SK-N-SH (cell line): ENCODE data around the gene ENTPD2. TPM values are rescaled to one million over a fixed set of nuclear protein-coding genes. Genes with fewer than 3 reads are reported as not detected.

Experiments
- CTCF ChIA-PET: fragments of 300-600, 350-600 bp; formaldehyde crosslinking; extraction: SDS; loops from one replicate; lab custom pipeline; 2021; lab: Yijun Ruan, JAX
- POLR2A ChIA-PET: fragments of 350-600 bp; sonication (Branson Sonifier 250); formaldehyde crosslinking; extraction: SDS; loops from one replicate; lab custom pipeline; 2020; ENCODE audit warnings: antibody characterized with exemption, inconsistent platforms; lab: Yijun Ruan, JAX
- DNase-seq: peaks from one replicate; pipeline ENCODE4 v3.0.0; 2012
- H2AFZ ChIP-seq: fragments of 200-600 bp; sonication (generic); 2 replicates; pipeline ENCODE4 v1.8.1; 2016; ENCODE audit warnings: antibody characterized with exemption, mild to moderate bottlenecking, low read depth
- H3F3A ChIP-seq: fragments of 200-600 bp; sonication (generic); replicated peaks from 2 replicates; pipeline ENCODE3; 2016; ENCODE audit warnings: antibody characterized with exemption, mild to moderate bottlenecking; ENCODE audit not compliant: insufficient read depth
- H3K27ac ChIP-seq, 2 experiments: fragments of 200-500 bp in 1 of 2; fragments of 200-600 bp in 1 of 2; sonication (Bioruptor generic) in 1 of 2; sonication (generic), shearing (Covaris generic) in 1 of 2; 2 replicates each; pipeline versions ENCODE4 v1.5.1 to v1.6.1; 2014 to 2016; ENCODE audit warnings: low read depth in 2 of 2, inconsistent platforms in 1 of 2, low read length in 1 of 2, mild to moderate bottlenecking in 1 of 2, mixed read lengths in 1 of 2
- H3K27me3 ChIP-seq: fragments of 200-600 bp; sonication (generic), shearing (Covaris generic); 2 replicates; pipeline ENCODE4 v1.6.1; 2016; ENCODE audit warnings: mixed run types; ENCODE audit not compliant: insufficient read depth
- H3K36me3 ChIP-seq, 2 experiments: fragments of 200-500 bp in 1 of 2; fragments of 200-600 bp in 1 of 2; sonication (Bioruptor generic) in 1 of 2; sonication (generic) in 1 of 2; replicated peaks in 1 of 2; 2 replicates each; pipeline versions ENCODE3 to v1.5.1; 2014 to 2016; ENCODE audit warnings: low read length in 1 of 2, mild to moderate bottlenecking in 1 of 2; ENCODE audit not compliant: insufficient read depth in 2 of 2, control insufficient read depth in 1 of 2
- H3K4me1 ChIP-seq, 2 experiments: fragments of 200-500 bp in 1 of 2; fragments of 200-600 bp in 1 of 2; sonication (Bioruptor generic) in 1 of 2; sonication (generic), shearing (Covaris generic) in 1 of 2; 2 replicates each; pipeline versions ENCODE4 v1.5.1 to v1.6.1; 2014 to 2016; ENCODE audit warnings: low read depth in 1 of 2, low read length in 1 of 2, mixed run types in 1 of 2; ENCODE audit not compliant: insufficient read depth in 2 of 2, control insufficient read depth in 1 of 2
- H3K4me2 ChIP-seq: fragments of 200-600 bp; sonication (generic), shearing (Covaris generic); 2 replicates; pipeline ENCODE4 v1.6.1; 2017; ENCODE audit warnings: mixed run types
- H3K4me3 ChIP-seq, 2 experiments: fragments of 200-500 bp in 1 of 2; fragments of 200-600 bp in 1 of 2; sonication (Bioruptor generic) in 1 of 2; sonication (generic), shearing (Covaris generic) in 1 of 2; 2 replicates each; pipeline versions ENCODE4 v1.5.1 to v1.8.1; 2014 to 2016; ENCODE audit warnings: low read depth in 2 of 2, inconsistent platforms in 1 of 2, low read length in 1 of 2, mild to moderate bottlenecking in 1 of 2, mixed read lengths in 1 of 2, moderate library complexity in 1 of 2
- H3K79me2 ChIP-seq: fragments of 200-600 bp; sonication (generic); 2 replicates; pipeline ENCODE4 v1.8.1; 2017; ENCODE audit warnings: mild to moderate bottlenecking; ENCODE audit not compliant: insufficient read depth
- H3K9ac ChIP-seq: fragments of 200-600 bp; sonication (generic); 2 replicates; pipeline ENCODE4 v1.6.1; 2017; ENCODE audit warnings: mixed run types
- H3K9me2 ChIP-seq: fragments of 200-600 bp; sonication (generic); 2 replicates; pipeline ENCODE4 v1.6.1; 2017; ENCODE audit warnings: mixed run types
- H3K9me3 ChIP-seq: fragments of 200-600 bp; sonication (generic); 2 replicates; pipeline ENCODE4 v1.6.1; 2017; ENCODE audit warnings: mixed run types, mild to moderate bottlenecking, moderate library complexity
- H4K20me1 ChIP-seq: fragments of 200-600 bp; sonication (generic); 2 replicates; pipeline ENCODE4 v1.6.1; 2017; ENCODE audit warnings: mild to moderate bottlenecking, mixed run types; ENCODE audit not compliant: insufficient read depth
- GATA2 ChIP-seq: sonication (generic); formaldehyde crosslinking; IDR thresholded peaks from 2 replicates; pipeline ENCODE4 v1.5.0; 2020; ENCODE audit warnings: mild to moderate bottlenecking, missing genetic modification reagents
- IRF3 ChIP-seq: fragments of 150-350 bp; IDR thresholded peaks from 2 replicates; pipeline ENCODE4 v1.6.1; 2016; ENCODE audit warnings: mild to moderate bottlenecking, low read depth, low read length
- PBX3 ChIP-seq: IDR thresholded peaks from 2 replicates; pipeline ENCODE4; 2012
- TCF12 ChIP-seq: IDR thresholded peaks from 2 replicates; pipeline ENCODE4 v1.4.0; 2012
- USF2 ChIP-seq: fragments of 150-350 bp; IDR thresholded peaks from 2 replicates; pipeline ENCODE4 v1.6.1; 2017; ENCODE audit warnings: antibody characterized with exemption, low read length, low read depth, borderline replicate concordance
- WGBS: methylation state at CpG from one replicate; pipeline ENCODE4 v1.1.6; 2017; ENCODE audit warnings: low lambda C conversion rate; 5-methylcytosine and 5-hydroxymethylcytosine counted together
- polyA plus RNA-seq, 3 experiments: library from polyadenylated mRNA; depleted of rRNA; stranded (reverse); fragments of >200 nt; gene quantifications; 2 replicates each; pipeline ENCODE4 v1.2.3, GENCODE V29; 2012

The ENTPD2 gene
- polyA plus RNA-seq, 1 of the 3 experiments (the other 2 are of a cell fraction): not detected

- POLR2A ChIA-PET: interaction anchor here (0.6 kb wide), 1 partner anchor 10 kb away, joined by 3 read pairs; no protein-coding TSS in a partner anchor
- H3K36me3 ChIP-seq: peaks cover 0 to 13% of the 10 kb centered on the region in 2 experiments
- 0 out of 2 replicates have a peak, but pooled peaks cover 4% of the 10 kb centered on the region for H4K20me1 ChIP-seq
- H3K4me2 ChIP-seq: no peak overlapping the region
- H3K27me3 ChIP-seq: no peaks in the 10 kb centered on the region
- H3K27ac ChIP-seq: no peak overlapping the region
- TF ChIP-seq USF2 (no peak), IRF3 (no peak)
- TF ChIP-seq, all 33 proteins: peak for 0
- 80% methylated on average over 13 of the region's 36 CpGs for WGBS
- no peak overlapping the region for H3K9ac ChIP-seq
- H3K79me2 ChIP-seq: no peaks in the 10 kb centered on the region
- H3K4me3 ChIP-seq: no peak overlapping the region
- no peaks in the 10 kb centered on the region for H3K4me1 ChIP-seq
- no peaks in the 10 kb centered on the region for H3K9me2 ChIP-seq
- no peak for DNase-seq
- CTCF ChIA-PET: interaction anchor here (0.6 to 2.1 kb wide), 5 partner anchors 10 to 71 kb away, joined by 3 to 7 read pairs (median 5); partner anchors contain the start of gene ABCA2
- H3K9me3 ChIP-seq: no peaks in the 10 kb centered on the region
- no peaks in the 10 kb centered on the region for H3F3A ChIP-seq
- H2AFZ ChIP-seq: no peak overlapping the region
These were observed 34.9 kb downstream of the ENTPD2 start for GRCh38 chr9:137018761-137019559.

- DNase-seq: no peak
- Histone ChIP-seq H3K9me2 (no peaks in the 10 kb centered on the region), H3F3A (no peaks in the 10 kb centered on the region), H3K9me3 (no peaks in the 10 kb centered on the region), H3K4me2 (no peak overlapping the region), H3K27me3 (no peaks in the 10 kb centered on the region), H3K36me3 (peaks cover 0 to 13% of the 10 kb centered on the region in 2 experiments), H4K20me1 (0 out of 2 replicates have a peak, but pooled peaks cover 4% of the 10 kb centered on the region), H3K27ac (no peak overlapping the region), H3K4me3 (no peak overlapping the region), H3K79me2 (no peaks in the 10 kb centered on the region), H2AFZ (no peak overlapping the region), H3K9ac (no peak overlapping the region), H3K4me1 (no peaks in the 10 kb centered on the region)
- ChIA-PET POLR2A (no interaction called here), CTCF (interaction anchor here (0.6 to 2.1 kb wide), 3 partner anchors 7 to 70 kb away, joined by 3 to 7 read pairs (median 3); no protein-coding TSS in a partner anchor)
- 96% methylated on average over 31 of the region's 45 CpGs for WGBS
- TF ChIP-seq TCF12: no peak
- TF ChIP-seq PBX3: no peak
- TF ChIP-seq USF2: no peak
- TF ChIP-seq GATA2 (CRISPR knock-in tag): no peak
These were observed 35.9 kb downstream of the ENTPD2 start for GRCh38 chr9:137017791-137018497.
